Breast epithelium (tissue), 4 donors: ENCODE measurements around the gene GNB1. TPM values are rescaled to one million over a fixed set of nuclear protein-coding genes. Genes with fewer than 3 reads are reported as not detected.

Experiments
- DNase-seq, 2 donors: peaks; one replicate each; pipeline ENCODE4 v3.0.0-alpha.2; 2019; ENCODE audit warnings: low spot score in 2 of 2
- H3K27ac ChIP-seq, 2 donors: fragments of 200-600 bp; sonication (generic) in 1 of 2; one replicate each; pipeline ENCODE4 v1.5.1; 2016 to 2019; ENCODE audit warnings: mild to moderate bottlenecking in 1 of 2
- H3K27me3 ChIP-seq, 2 donors: fragments of 200-600 bp; sonication (generic) in 1 of 2; one replicate each; pipeline versions ENCODE4 v1.5.1 to v1.6.0; 2017 to 2019; ENCODE audit warnings: control low read depth in 1 of 2, mild to moderate bottlenecking in 1 of 2
- H3K36me3 ChIP-seq: fragments of 200-600 bp; one replicate; pipeline ENCODE4 v1.5.1; 2019
- H3K4me1 ChIP-seq, 2 donors: fragments of 200-600 bp; sonication (generic); one replicate each; pipeline ENCODE4 v1.5.1; 2016 to 2019; ENCODE audit warnings: control low read depth in 1 of 2
- H3K4me3 ChIP-seq, 3 donors: fragments of 200-600 bp; sonication (generic); 1 replicate in 2 of 3; 2 replicates in 1 of 3; pipeline ENCODE4 v1.5.1; 2016 to 2019; ENCODE audit warnings: mild to moderate bottlenecking in 3 of 3, moderate library complexity in 2 of 3
- H3K9me3 ChIP-seq, 2 donors: fragments of 200-600 bp; sonication (generic) in 1 of 2; one replicate each; pipeline ENCODE4 v1.5.1; 2016 to 2019; ENCODE audit warnings: control low read depth in 1 of 2
- POLR2A ChIP-seq: fragments of 450-650 bp; IDR thresholded peaks from one replicate; pipeline ENCODE4 v1.6.1; 2016; ENCODE audit warnings: antibody characterized with exemption, mild to moderate bottlenecking, moderate library complexity
- POLR2AphosphoS5 ChIP-seq, 3 donors: sonication (generic); formaldehyde crosslinking; IDR thresholded peaks; one replicate each; pipeline ENCODE4 v1.6.1; 2017; ENCODE audit warnings: antibody characterized with exemption in 3 of 3
- intact Hi-C: fragments of 100-400 bp; cut with DNase I; formaldehyde crosslinking; loops from one replicate; pipeline ENCODE4 v1.15.1; 2023; ENCODE audit warnings: low total_unique reads
- total RNA-seq, 3 donors: library from RNA; depleted of rRNA; stranded (reverse); fragments of >200 nt; gene quantifications; one replicate each; pipeline ENCODE4 v1.1.0, GENCODE V29; 2016
- TF ChIP-seq, protein P1 (sequence below), 3 donors: fragments of 450-650 bp; IDR thresholded peaks; one replicate each; pipeline ENCODE4 v1.5.1; 2016 to 2017; ENCODE audit warnings: antibody characterized with exemption in 3 of 3, mild to moderate bottlenecking in 3 of 3, moderate library complexity in 3 of 3

GNB1 gene
- total RNA-seq = 100 to 1,000 TPM; 108 to 138 (median 123) TPM

DNA sequence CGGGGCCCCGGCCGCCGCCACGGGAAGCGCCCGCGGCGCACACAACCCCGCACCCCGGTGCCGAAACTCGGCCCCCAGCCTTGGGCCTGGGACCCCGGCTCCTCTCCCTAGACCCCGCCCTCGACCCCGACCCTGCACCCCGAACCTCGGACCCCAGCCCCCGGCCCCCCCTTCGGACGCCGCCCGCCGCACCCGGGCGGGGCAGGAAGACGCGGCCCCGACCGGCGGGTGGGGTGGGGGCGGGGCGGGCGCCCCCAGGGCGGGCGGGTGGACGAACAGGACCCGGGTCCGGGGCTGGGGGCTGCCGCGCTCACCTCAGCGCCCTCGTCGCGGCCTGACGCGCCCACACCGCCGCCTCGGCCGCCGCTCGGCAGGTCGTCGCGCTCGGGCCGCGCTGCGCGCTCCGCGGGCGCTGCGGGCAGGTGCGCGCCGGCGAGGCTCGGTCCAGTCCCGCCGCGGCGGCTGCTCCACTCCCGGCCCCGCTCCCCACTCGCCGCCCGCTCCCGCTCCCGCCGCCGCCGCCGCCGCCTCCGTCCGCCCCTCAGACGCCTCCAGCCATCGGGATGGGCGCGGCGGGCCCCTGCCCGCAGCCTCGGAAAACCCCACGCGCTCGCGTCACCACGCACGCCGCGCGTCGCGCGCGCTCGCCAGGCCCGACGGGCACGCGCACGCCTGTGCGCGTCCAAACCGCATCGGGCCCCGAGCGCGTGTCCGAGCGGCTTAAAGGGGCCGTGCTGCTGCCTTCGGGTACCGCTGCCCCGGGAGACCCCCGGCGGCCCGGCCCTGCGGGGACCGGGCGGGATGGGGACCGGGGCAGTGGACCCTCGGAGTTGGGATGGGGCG lies at the start of gene GNB1:
TSS of gene GNB1 (minus strand) at position 582 of the 843 bp plus-strand sequence. CDS start 65,634 bp downstream, outside the sequence.
- peaks cover 4 to 20% of the 10 kb centered on the region in 2 donors for H3K4me1 ChIP-seq
- peak; percentile 72 to 81 for DNase-seq
- no peaks in the 10 kb centered on the region for H3K36me3 ChIP-seq
- intact Hi-C loops = no loop called here
- no peaks in the 10 kb centered on the region for H3K27me3 ChIP-seq
- H3K4me3 ChIP-seq = peak within 1 kb of the TSS; percentile 84 to 99 (median 88)
- H3K9me3 ChIP-seq = no peaks in the 10 kb centered on the region
- peak in 2 of 3 donors; percentile 79 to 80 for TF ChIP-seq POLR2AphosphoS5 (IDR thresholded peaks at IDR 0.05)
- TF ChIP-seq, protein P1, sequence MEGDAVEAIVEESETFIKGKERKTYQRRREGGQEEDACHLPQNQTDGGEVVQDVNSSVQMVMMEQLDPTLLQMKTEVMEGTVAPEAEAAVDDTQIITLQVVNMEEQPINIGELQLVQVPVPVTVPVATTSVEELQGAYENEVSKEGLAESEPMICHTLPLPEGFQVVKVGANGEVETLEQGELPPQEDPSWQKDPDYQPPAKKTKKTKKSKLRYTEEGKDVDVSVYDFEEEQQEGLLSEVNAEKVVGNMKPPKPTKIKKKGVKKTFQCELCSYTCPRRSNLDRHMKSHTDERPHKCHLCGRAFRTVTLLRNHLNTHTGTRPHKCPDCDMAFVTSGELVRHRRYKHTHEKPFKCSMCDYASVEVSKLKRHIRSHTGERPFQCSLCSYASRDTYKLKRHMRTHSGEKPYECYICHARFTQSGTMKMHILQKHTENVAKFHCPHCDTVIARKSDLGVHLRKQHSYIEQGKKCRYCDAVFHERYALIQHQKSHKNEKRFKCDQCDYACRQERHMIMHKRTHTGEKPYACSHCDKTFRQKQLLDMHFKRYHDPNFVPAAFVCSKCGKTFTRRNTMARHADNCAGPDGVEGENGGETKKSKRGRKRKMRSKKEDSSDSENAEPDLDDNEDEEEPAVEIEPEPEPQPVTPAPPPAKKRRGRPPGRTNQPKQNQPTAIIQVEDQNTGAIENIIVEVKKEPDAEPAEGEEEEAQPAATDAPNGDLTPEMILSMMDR (IDR thresholded peaks at IDR 0.05) = no peak
- H3K27ac ChIP-seq = peak within 1 kb of the TSS; percentile 93 to 99

DNA sequence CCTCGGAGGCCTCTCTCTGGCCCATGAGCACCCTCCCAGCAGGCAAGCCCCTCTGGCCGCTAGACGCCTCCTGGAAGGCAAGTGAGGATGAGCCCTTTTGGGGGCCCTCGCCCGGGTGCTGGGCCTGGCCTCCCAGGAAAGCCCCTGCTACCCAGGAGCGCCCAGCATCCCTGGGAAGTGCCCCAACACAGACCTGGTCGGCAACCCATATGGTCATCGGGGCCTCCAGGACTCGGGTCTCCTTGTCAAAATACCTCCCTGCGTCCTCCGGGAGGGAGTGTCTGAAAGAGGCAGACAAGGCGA lies 49.2 kb upstream of the GNB1 start:
- TF ChIP-seq POLR2A = no peak
- TF ChIP-seq, protein P1 (IDR thresholded peaks at IDR 0.05) = no peak
- TF ChIP-seq POLR2AphosphoS5 (IDR thresholded peaks at IDR 0.05) = no peak
- no peak overlapping the region for H3K4me3 ChIP-seq
- H3K36me3 ChIP-seq = no peaks in the 10 kb centered on the region
- peaks cover 0 to 35% of the 10 kb centered on the region in 2 donors for H3K27me3 ChIP-seq
- H3K27ac ChIP-seq = no peak overlapping the region
- intact Hi-C loops = no loop called here
- H3K9me3 ChIP-seq = no peaks in the 10 kb centered on the region
- no peaks in the 10 kb centered on the region for H3K4me1 ChIP-seq
- DNase-seq = no peak

DNA sequence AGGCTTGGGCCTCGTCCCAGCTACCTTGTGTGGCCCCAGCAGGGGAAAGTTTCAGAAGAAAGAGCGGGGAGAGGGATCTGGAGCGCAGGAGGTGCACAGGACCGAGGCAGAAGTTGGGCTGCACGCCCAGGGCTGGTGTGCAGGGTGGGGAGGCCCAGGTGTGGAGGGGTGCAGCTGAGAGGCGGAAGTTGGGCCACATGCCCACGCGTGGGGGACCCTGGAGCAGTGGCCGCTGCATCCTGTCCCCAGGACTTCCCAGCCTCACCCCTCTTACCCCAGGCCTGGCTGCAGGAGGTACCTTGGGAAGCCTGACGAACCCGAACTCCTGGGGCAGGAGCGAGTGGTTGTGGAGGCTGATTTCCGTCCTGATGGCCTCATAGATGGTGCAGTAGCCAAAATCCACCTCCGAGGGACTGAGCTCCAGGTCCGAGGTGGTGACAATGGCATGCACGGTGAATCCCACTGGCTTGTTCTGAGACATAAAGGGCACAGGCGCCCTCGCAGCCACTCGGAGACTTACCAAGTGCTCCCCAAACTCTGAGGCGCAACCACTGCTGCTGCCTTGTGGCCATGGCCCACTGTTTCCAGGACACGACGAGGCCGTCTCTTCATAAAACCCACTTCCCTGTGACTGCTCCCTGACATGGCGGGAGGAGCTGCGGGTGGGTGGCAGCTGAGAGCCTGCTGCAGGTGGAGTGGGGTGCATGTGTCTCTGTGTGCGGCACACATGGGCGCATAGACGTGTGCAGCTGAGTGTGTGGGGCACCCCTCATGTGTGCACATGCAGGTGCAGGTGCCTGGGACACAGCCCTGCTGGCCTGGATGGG lies 48.6 kb upstream of the GNB1 start:
- intact Hi-C loops = no loop called here
- Histone ChIP-seq H3K36me3 (no peaks in the 10 kb centered on the region), H3K27me3 (peaks cover 0 to 35% of the 10 kb centered on the region in 2 donors), H3K4me3 (no peak overlapping the region), H3K9me3 (no peaks in the 10 kb centered on the region), H3K4me1 (no peaks in the 10 kb centered on the region), H3K27ac (no peak overlapping the region)
- TF ChIP-seq, protein P1 (IDR thresholded peaks at IDR 0.05) = no peak
- DNase-seq = no peak

DNA sequence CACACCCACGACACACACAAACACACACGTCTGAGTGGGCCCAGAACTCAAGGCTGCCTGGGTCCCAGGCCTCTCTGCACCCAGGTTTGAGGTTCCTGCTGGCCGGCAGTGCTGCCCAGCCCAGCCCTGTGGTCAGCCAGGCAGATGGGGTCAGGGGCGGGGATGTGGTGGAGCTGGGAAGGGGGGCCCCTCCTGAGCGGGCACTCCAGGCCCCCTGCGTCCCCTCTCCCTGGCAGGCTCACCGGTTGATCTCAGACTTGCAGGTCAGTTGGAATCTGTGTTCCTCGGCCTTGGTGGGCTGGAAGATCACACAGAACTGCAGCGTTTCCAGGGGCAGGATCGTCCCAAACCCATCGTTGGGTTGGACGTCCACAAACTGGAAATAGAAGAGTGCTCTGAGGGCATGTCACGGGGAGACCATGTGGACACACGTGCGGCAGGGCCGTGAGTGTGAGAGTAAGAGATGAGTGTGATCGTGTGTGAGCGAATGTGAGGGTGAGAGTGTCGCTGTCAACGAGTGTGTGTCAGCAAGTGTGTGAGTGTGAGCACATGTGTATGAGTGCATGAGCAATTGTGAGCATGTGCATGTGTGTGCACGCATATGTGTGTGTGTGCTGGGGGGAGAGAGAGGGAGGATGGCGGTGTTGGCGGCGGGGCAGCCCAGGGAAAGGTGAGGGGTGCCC lies 47.9 kb upstream of the GNB1 start:
- Histone ChIP-seq H3K36me3 (no peaks in the 10 kb centered on the region), H3K27me3 (peaks cover 0 to 35% of the 10 kb centered on the region in 2 donors), H3K9me3 (no peaks in the 10 kb centered on the region), H3K4me3 (no peak overlapping the region), H3K4me1 (no peaks in the 10 kb centered on the region), H3K27ac (no peak overlapping the region)
- intact Hi-C loops = no loop called here
- no peak for TF ChIP-seq POLR2AphosphoS5 (IDR thresholded peaks at IDR 0.05)
- no peak for TF ChIP-seq POLR2A
- TF ChIP-seq, protein P1 (IDR thresholded peaks at IDR 0.05) = no peak
- no peak for DNase-seq
